SK-N-DZ (cell line): Measurements from ENCODE around the gene HSF2BP.
"Not testable (repeated sequence)": the region's sequence is repeated elsewhere in the genome, so short reads cannot be mapped to it uniquely, and the experiment has no call there.

ENCODE experiments used
- DNase-seq: peaks from one replicate; pipeline ENCODE4 v3.0.0-alpha.2; 2015; ENCODE audit warnings: low spot score

HSF2BP gene

DNA sequence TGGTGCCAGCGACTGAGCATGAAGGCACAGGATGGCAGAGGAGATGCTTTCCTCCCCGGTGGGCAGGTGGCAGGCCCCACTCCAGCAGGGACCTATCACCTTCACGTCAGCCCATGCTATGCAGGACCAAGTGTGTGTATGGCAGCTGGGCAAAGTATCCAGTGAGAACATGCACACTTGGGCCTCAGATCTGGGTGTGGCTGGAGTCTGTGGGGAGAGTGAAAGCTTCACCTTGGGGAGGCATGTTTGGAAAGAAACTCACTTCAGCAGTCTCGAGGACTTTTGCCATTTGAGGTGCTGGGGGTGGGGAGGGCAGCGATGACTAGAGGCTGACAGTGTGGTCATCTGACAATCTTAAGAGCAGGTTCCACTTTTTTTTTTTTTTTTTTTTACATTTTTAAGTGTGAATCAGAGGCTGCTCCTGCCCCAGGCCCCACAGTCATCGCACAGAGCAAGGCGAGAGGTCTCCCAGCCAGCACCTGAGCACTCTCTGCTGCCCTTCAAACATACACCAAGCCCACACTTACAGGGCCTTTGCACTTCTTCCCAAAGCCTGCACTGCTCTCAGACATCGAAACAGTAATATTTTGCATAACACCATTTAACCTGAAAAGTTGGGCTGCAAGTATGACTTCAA lies 136.7 kb downstream of the HSF2BP start:
- not testable (repeated sequence) for DNase-seq

- not testable (repeated sequence) for DNase-seq
Observed at GRCh38 chr21:43517701-43518100, 141.6 kb downstream of the HSF2BP start.

- not testable (repeated sequence) for DNase-seq
Observed at GRCh38 chr21:43516860-43517627, 142.2 kb downstream of the HSF2BP start.

- not testable (repeated sequence) for DNase-seq
Observed at GRCh38 chr21:43516295-43516847, 142.9 kb downstream of the HSF2BP start.

- not testable (repeated sequence) for DNase-seq
Observed at GRCh38 chr21:43514834-43515233, 144.5 kb downstream of the HSF2BP start.

GRCh38 chr21:43513023-43513422 lies 146.3 kb downstream of the HSF2BP start:
- DNase-seq, result not testable (repeated sequence)

DNA sequence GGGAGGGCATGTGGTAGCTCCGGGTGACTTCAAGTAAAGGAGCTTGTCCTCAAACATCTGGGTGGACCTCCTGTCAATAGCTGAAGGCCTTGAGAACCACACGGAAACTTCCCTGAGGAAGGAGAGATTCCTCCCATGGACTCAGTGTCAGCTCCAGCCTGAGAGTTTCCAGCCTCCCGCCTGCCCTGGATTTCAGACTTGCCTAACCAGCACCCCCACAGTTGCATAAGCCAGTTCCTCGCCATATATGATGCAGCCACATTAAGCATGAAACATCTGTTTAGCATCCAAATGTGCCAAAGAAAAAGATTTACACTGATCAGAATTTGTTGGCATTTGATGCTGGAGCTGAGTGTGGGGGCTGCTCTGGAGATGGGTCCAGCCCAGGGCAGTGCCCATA lies 148.1 kb downstream of the HSF2BP start:
- DNase-seq, result not testable (repeated sequence)

GRCh38 chr21:43510669-43511068 lies 148.6 kb downstream of the HSF2BP start:
- DNase-seq, result not testable (repeated sequence)

DNA sequence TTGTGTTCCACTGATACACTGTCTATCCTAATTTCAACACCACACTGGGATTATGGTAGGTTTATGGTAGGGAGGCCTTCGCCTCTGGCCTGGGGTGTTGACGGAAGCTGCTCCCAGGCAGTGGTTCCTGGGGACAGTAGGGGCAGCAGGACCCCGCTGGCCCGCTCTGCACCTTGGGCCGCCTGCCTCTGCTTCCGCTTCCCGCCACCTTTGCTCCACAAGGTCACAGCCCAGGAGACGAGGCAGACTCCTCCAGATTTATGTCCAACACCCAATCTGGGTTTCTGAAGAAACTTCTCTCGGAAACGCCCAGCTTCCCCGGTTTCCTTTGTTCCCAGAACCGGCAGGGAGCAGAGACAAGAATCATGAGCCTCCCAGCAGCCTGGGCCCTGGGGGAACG lies 155.4 kb downstream of the HSF2BP start:
- DNase-seq, result not testable (repeated sequence)

DNA sequence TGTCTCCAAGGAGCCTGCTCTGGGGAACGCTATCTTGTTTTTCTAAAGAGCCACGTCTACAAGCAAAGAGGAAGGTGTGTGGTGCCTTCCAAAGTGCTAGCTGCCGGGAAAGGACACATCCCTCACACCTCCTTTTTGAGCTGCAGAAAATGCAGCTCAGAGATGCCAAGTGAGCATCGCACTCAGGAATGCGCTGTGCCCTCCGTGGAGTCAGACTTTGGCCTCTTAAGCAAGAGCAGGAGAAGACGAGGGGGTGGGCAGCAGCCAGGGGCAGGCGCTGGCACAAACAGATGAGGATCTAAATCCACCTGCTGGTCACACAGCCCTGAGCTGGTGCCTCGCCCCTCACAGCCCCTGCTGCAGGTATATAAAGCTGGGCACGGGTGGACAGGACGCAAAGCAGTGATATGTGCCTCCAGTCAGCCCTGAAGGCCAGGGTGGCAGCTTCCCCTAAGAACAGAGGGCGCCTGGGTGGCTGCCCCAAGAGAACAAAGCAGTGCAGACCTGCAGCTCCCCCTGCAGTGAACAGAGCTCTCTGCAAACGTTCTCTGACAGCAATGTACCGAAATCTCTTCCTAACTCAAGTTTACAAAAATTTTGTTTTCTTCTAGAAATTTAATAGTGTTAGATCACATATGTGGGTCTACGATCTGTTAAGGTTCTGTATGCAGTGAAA lies 156.1 kb downstream of the HSF2BP start:
- not testable (repeated sequence) for DNase-seq

- DNase-seq, result not testable (repeated sequence)
Observed at GRCh38 chr21:43502407-43503071, 156.7 kb downstream of the HSF2BP start.

GRCh38 chr21:43498924-43499323 lies 160.4 kb downstream of the HSF2BP start:
- DNase-seq, result not testable (repeated sequence)

- DNase-seq, result not testable (repeated sequence)
Observed at GRCh38 chr21:43498065-43498464, 161.2 kb downstream of the HSF2BP start.

GRCh38 chr21:43494279-43495012 lies 164.8 kb downstream of the HSF2BP start:
- not testable (repeated sequence) for DNase-seq

DNA sequence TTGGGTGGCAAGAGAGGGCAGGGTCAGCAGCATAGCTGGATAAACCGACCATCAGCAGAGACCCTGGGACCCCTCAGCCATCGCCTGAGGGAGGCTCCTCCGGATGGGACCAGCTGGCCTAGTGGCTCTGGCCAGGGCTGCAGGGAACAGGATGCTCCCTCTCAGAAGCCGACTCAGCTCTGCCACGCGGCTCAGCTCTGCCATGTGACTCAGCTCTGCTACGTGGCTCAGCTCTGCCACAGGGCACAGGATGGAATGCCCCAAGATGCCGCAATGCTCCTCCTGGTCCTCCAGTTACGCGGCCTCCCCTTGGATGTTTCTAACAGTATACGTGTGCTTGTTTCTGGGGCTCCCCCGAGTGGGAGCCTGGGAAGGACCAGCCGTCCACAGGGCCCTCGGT lies 165.8 kb downstream of the HSF2BP start:
- DNase-seq, result not testable (repeated sequence)

DNA sequence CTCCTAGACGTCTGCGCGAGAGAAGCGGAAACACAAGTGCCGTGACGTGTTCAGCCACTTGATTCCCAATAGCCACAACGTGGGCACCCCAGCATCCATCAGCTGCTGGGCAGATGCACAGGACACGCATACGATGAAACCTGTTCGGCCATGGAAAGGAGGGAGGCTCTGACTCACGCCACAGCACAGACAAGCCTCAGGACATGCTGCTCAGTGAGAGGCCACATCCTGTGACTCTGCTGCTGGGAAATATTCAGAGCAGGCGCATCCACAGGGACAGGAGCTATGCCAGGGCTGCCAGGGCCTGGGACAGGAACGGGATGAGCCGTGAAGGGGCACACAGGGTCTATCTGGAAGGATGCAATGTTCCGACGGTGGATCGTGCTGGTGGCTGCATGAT lies 171.1 kb downstream of the HSF2BP start:
- DNase-seq, result not testable (repeated sequence)

GRCh38 chr21:43486051-43486450 lies 173.2 kb downstream of the HSF2BP start:
- DNase-seq, result not testable (repeated sequence)

DNA sequence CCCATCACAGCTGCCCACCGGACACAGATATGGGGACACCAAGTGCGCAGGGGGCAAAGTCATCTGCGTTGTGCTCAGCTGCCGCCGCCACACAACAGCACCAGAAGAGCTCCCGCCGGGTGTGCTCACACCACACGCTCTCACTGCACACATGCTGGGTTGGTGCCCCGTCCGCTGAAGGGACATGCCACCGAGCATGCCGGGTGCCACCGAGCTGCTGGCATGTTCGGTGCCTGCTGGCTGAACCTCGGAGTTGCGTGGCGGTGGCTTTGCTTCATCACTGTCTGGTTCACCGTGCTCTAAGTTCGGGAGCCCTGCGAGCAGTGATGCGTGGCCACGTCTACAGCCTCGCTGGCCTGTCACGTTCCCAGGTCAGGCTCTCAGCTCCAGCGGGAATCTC lies 174.3 kb downstream of the HSF2BP start:
- DNase-seq, result not testable (repeated sequence)

- DNase-seq, result not testable (repeated sequence)
Observed at GRCh38 chr21:43479197-43479596, 180.1 kb downstream of the HSF2BP start.
